ENCODE results near the gene HECA. TPM values are rescaled to one million over a fixed set of nuclear protein-coding genes. Genes with fewer than 3 reads are reported as not detected.

The HECA gene
- total and polyA plus RNA-seq, 2 of the 8 experiments (the other 6 are each of a cell fraction or from before 2014, with no cell fraction given): 2.4 to 9.2 TPM

GRCh38 chr6:139186242-139186641 lies 51.4 kb downstream of the HECA start:
- no peak for DNase-seq (ENCODE audit: low read depth in 1 of 2, low spot score in 2 of 2)
- CTCF ChIA-PET (ENCODE audit: partially characterized antibody): no interaction called here
- Histone ChIP-seq H3K9ac (replicated peaks in 1 of 4; ENCODE audit: extremely low read depth in 1 of 4, low read depth in 3 of 4, low read length in 3 of 4) (no peak overlapping the region), H3K27ac (ENCODE audit: low read depth, low read length) (no peak overlapping the region), H3K4ac (replicated peaks; ENCODE audit: insufficient read length, low read depth, low read length) (no peak overlapping the region), H3K27me3 (replicated peaks in 1 of 4; ENCODE audit: control insufficient read depth in 3 of 4, extremely low read depth in 1 of 4, insufficient read depth in 3 of 4, low read length in 3 of 4) (no peaks in the 10 kb centered on the region), H2AK5ac (ENCODE audit: low read depth, low read length) (no peak overlapping the region), H3K4me2 (ENCODE audit: insufficient read depth in 1 of 2, low read depth in 2 of 2, low read length in 2 of 2) (no peak overlapping the region), H4K5ac (ENCODE audit: insufficient read length, low read depth, low read length) (no peak overlapping the region), H3K23ac (ENCODE audit: insufficient read length) (no peak overlapping the region), H3K79me1 (ENCODE audit: low read depth, low read length) (no peaks in the 10 kb centered on the region), H4K8ac (ENCODE audit: extremely low read depth, insufficient read depth, low read length) (no peak overlapping the region), H3K18ac (ENCODE audit: extremely low read depth, low read length) (no peak overlapping the region), H3K9me3 (ENCODE audit: insufficient read depth in 2 of 2, low read depth in 1 of 2, low read length in 1 of 2) (no peaks in the 10 kb centered on the region), H3K4me3 (ENCODE audit: extremely low read depth in 1 of 4, insufficient read depth in 2 of 4, low read depth in 3 of 4, low read length in 4 of 4) (no peak overlapping the region), H2BK5ac (ENCODE audit: low read depth, low read length) (no peak overlapping the region), H2AFZ (ENCODE audit: low read length) (no peak overlapping the region), H3K56ac (replicated peaks; ENCODE audit: insufficient read length, low read depth, low read length) (no peak overlapping the region), H3K4me1 (replicated peaks in 1 of 4; ENCODE audit: control insufficient read depth in 3 of 4, insufficient read depth in 4 of 4, low read length in 3 of 4) (no peaks in the 10 kb centered on the region), H4K20me1 (replicated peaks in 1 of 2; ENCODE audit: control insufficient read depth in 1 of 2, insufficient read depth in 2 of 2, low read length in 2 of 2) (no peaks in the 10 kb centered on the region), H3K23me2 (ENCODE audit: low read depth, low read length) (no peaks in the 10 kb centered on the region), H3K79me2 (ENCODE audit: control insufficient read depth in 1 of 2, insufficient read depth in 2 of 2, low read length in 2 of 2) (no peaks in the 10 kb centered on the region), H2BK12ac (ENCODE audit: low read depth, low read length) (no peak overlapping the region), H4K91ac (replicated peaks; ENCODE audit: insufficient read length, low read length) (no peak overlapping the region), H3K14ac (ENCODE audit: insufficient read length) (no peak overlapping the region), H2BK15ac (ENCODE audit: low read length) (no peak overlapping the region), H3K36me3 (ENCODE audit: control insufficient read depth in 2 of 4, insufficient read depth in 4 of 4, low read length in 3 of 4) (no peaks in the 10 kb centered on the region), H2BK120ac (replicated peaks; ENCODE audit: low read depth, low read length) (no peak overlapping the region), H2BK20ac (ENCODE audit: low read length) (no peak overlapping the region)
- 91% methylated on average over 3 of the region's 3 CpGs; no CpG with 5 or more reads in 1 of the 2 experiments for WGBS, 2 experiments (ENCODE audit: extremely low coverage in 1 of 2, insufficient coverage in 1 of 2, insufficient read length in 1 of 2, insufficient replicate concordance in 2 of 2, low coverage in 1 of 2, low lambda C conversion rate in 2 of 2, missing lambda C conversion rate in 1 of 2)
- POLR2A ChIA-PET (ENCODE audit: partially characterized antibody): no interaction called here
- no peak for TF ChIP-seq CEBPB (IDR thresholded peaks at IDR 0.05; ENCODE audit: low read depth, low read length)
- no peak for TF ChIP-seq CBX5 (IDR thresholded peaks at IDR 0.05; ENCODE audit: low read depth, low read length)
- no peak for TF ChIP-seq GTF2F1 (IDR thresholded peaks at IDR 0.05; ENCODE audit: borderline replicate concordance, low read depth, low read length)
- no peak for TF ChIP-seq BCL11A (IDR thresholded peaks at IDR 0.05; ENCODE audit: low read depth in 2 of 2, low read length in 2 of 2)
- no peak for TF ChIP-seq SIX5 (IDR thresholded peaks at IDR 0.05; ENCODE audit: low read depth, low read length)
- no peak for TF ChIP-seq NRF1 (IDR thresholded peaks at IDR 0.05; ENCODE audit: low read depth, low read length)
- TF ChIP-seq SP2 (IDR thresholded peaks at IDR 0.05; ENCODE audit: low read length): no peak
- TF ChIP-seq RBBP5 (IDR thresholded peaks at IDR 0.05; ENCODE audit: borderline replicate concordance, low read depth, low read length): no peak
- TF ChIP-seq MAFK (IDR thresholded peaks at IDR 0.05; ENCODE audit: low read depth, low read length): no peak
- no peak for TF ChIP-seq TAF1 (IDR thresholded peaks at IDR 0.05; ENCODE audit: low read depth, low read length)
- TF ChIP-seq POU5F1 (IDR thresholded peaks at IDR 0.05; ENCODE audit: low read depth, low read length): no peak
- no peak for TF ChIP-seq HDAC6 (IDR thresholded peaks at IDR 0.05; ENCODE audit: low read depth, low read length)
- TF ChIP-seq TBP (IDR thresholded peaks at IDR 0.05; ENCODE audit: low read depth, low read length): no peak
- no peak for TF ChIP-seq NANOG (IDR thresholded peaks at IDR 0.05; ENCODE audit: insufficient read depth, low read depth, low read length, poor library complexity, severe bottlenecking)
- no peak for TF ChIP-seq MAX (IDR thresholded peaks at IDR 0.05)
- FAIRE-seq: no peak
